Right atrium auricular region (tissue), 2 donors: ENCODE data around the gene NCKAP5. TPM values are rescaled to one million over a fixed set of nuclear protein-coding genes. Genes with fewer than 3 reads are reported as not detected.

ENCODE experiments used
- DNase-seq: peaks from one replicate; pipeline ENCODE4 v3.0.0-alpha.2; 2019; ENCODE audit warnings: low spot score
- H3K27ac ChIP-seq, 2 donors: fragments of 200-600 bp; sonication (generic); 1 replicate in 1 of 2; 2 replicates in 1 of 2; pipeline ENCODE4 v1.5.1; 2016 to 2019
- H3K27me3 ChIP-seq, 2 donors: fragments of 200-600 bp; sonication (generic); one replicate each; pipeline versions ENCODE4 v1.5.1 to v1.6.0; 2017 to 2019
- H3K36me3 ChIP-seq: fragments of 200-600 bp; sonication (generic); one replicate; pipeline ENCODE4 v1.5.1; 2016
- H3K4me1 ChIP-seq, 2 donors: fragments of 200-600 bp; sonication (generic); one replicate each; pipeline versions ENCODE4 v1.5.1 to v1.6.0; 2017 to 2019
- H3K4me3 ChIP-seq, 2 donors: fragments of 200-600 bp; sonication (generic); 1 replicate in 1 of 2; 2 replicates in 1 of 2; pipeline ENCODE4 v1.5.1; 2017 to 2019; ENCODE audit warnings: mild to moderate bottlenecking in 1 of 2, moderate library complexity in 1 of 2
- H3K9me3 ChIP-seq, 2 donors: fragments of 200-600 bp; sonication (generic); one replicate each; pipeline ENCODE4 v1.5.1; 2019
- total RNA-seq, 2 donors: library from RNA; depleted of rRNA; stranded (reverse); fragments of >200 nt; gene quantifications; one replicate each; pipeline ENCODE4 v1.1.0, GENCODE V29; 2016
- TF ChIP-seq, protein P1 (sequence below), 2 donors: fragments of 200-600 bp; sonication (generic); IDR thresholded peaks; one replicate each; pipeline ENCODE4 v1.5.1; 2019; ENCODE audit warnings: antibody characterized with exemption in 2 of 2

The NCKAP5 gene
- total RNA-seq, 2 donors from 2014 or later, result 3.6 to 5.4 TPM

DNA sequence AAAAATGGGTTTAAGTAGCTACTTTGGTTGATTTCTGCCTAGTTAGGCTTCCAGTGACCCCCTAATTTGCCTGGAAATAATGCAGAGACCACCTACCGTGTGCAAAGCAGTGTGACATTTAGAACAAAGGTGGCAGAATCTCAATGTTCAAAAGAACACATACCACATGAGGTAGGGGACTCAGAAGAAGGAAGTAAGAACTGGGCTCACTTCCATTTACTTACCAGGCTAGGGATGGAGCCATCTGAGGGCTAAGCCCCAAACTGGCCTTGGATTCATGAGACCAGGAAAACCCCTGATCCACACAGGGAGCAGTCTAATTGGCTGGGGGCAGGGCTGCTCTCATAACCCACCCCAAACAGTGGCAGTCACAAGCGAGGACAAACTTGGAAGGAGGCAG lies 190.7 kb downstream of the NCKAP5 start:
- H3K9me3 ChIP-seq, result no peaks in the 10 kb centered on the region
- H3K4me1 ChIP-seq, result no peaks in the 10 kb centered on the region
- TF ChIP-seq, protein P1, sequence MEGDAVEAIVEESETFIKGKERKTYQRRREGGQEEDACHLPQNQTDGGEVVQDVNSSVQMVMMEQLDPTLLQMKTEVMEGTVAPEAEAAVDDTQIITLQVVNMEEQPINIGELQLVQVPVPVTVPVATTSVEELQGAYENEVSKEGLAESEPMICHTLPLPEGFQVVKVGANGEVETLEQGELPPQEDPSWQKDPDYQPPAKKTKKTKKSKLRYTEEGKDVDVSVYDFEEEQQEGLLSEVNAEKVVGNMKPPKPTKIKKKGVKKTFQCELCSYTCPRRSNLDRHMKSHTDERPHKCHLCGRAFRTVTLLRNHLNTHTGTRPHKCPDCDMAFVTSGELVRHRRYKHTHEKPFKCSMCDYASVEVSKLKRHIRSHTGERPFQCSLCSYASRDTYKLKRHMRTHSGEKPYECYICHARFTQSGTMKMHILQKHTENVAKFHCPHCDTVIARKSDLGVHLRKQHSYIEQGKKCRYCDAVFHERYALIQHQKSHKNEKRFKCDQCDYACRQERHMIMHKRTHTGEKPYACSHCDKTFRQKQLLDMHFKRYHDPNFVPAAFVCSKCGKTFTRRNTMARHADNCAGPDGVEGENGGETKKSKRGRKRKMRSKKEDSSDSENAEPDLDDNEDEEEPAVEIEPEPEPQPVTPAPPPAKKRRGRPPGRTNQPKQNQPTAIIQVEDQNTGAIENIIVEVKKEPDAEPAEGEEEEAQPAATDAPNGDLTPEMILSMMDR (IDR thresholded peaks at IDR 0.05), result no peak
- no peaks in the 10 kb centered on the region for H3K36me3 ChIP-seq
- no peak overlapping the region for H3K27ac ChIP-seq
- no peaks in the 10 kb centered on the region for H3K27me3 ChIP-seq
- H3K4me3 ChIP-seq, result no peak overlapping the region
- DNase-seq, result no peak

DNA sequence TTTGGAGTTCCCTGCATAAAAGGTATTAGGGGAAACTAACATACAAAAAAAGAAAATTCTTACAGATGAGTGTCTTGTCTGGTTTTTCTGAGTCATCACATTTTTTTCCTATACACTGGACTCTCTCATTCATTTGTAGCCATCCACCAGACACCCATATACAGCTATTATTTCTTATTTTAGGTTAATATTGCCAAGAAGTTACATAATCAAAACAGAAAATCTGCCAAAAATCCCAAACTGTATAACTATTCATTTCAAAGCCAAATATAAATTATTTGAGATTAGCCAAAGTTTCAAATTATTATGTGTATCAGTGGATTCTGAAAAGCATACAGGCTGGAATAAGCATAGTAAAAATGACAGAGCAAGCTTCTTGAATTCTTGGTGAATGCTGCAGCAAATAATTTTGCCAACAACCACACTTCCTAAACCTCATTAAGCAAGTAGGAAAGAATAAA lies 191.2 kb downstream of the NCKAP5 start:
- TF ChIP-seq, protein P1 (IDR thresholded peaks at IDR 0.05), result no peak

GRCh38 chr2:133374781-133375180 lies 193.5 kb downstream of the NCKAP5 start:
- Histone ChIP-seq H3K27ac (no peak overlapping the region), H3K4me3 (no peak overlapping the region), H3K27me3 (no peaks in the 10 kb centered on the region), H3K36me3 (no peaks in the 10 kb centered on the region), H3K9me3 (no peaks in the 10 kb centered on the region), H3K4me1 (no peaks in the 10 kb centered on the region)
- TF ChIP-seq, protein P1 (IDR thresholded peaks at IDR 0.05), result no peak
- DNase-seq, result no peak

More for the DNA sequence above, 191.2 kb downstream of the NCKAP5 start:
- Histone ChIP-seq H3K36me3 (no peaks in the 10 kb centered on the region), H3K27me3 (no peaks in the 10 kb centered on the region), H3K9me3 (no peaks in the 10 kb centered on the region), H3K4me1 (no peaks in the 10 kb centered on the region), H3K27ac (no peak overlapping the region), H3K4me3 (no peak overlapping the region)
- no peak for DNase-seq

- Histone ChIP-seq H3K9me3 (no peaks in the 10 kb centered on the region), H3K4me1 (no peaks in the 10 kb centered on the region), H3K36me3 (no peaks in the 10 kb centered on the region), H3K27ac (no peak overlapping the region), H3K27me3 (no peaks in the 10 kb centered on the region), H3K4me3 (no peak overlapping the region)
- TF ChIP-seq, protein P1 (IDR thresholded peaks at IDR 0.05), result no peak
- DNase-seq, result no peak
Measured at GRCh38 chr2:133371286-133371685, 197.0 kb downstream of the NCKAP5 start.

DNA sequence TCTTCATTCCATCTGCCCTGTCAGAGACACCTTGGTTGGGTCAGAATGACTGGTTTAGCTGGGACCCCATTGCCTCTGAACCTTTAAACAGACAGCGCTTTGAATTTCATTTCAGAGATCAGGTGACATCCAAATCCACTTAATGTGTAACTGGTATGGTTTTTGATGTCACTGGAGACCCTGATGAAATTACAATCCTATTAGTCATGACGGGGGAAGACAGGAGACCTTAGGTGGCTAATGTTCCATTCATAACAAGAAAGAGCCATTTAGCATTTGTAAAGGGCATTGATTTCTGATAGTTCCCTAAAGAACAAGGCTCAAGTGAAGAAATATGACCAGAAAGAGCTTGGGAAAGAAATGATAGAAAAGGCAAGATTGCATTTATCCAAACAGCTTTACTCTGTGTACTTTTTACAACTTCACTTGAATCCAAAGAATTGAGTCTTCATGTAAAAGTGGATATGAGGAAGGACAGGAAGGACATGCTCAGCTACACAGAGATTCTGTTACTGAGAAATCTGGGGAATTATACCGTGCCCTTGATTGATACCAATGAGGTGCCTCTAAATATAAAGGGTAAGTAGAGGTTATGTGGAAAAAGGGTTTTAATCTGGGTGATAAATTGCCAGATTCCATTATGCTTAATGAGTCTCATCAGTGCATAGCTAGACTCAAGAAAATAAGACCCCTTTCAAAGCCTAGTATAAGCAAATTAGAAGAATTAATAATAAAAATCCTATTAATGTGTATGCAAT lies 198.2 kb downstream of the NCKAP5 start:
- no peak for DNase-seq
- TF ChIP-seq, protein P1 (IDR thresholded peaks at IDR 0.05), result no peak

More for the DNA sequence above, 198.2 kb downstream of the NCKAP5 start:
- Histone ChIP-seq H3K9me3 (no peaks in the 10 kb centered on the region), H3K27ac (no peak overlapping the region), H3K4me1 (no peaks in the 10 kb centered on the region), H3K36me3 (no peaks in the 10 kb centered on the region), H3K4me3 (no peak overlapping the region), H3K27me3 (no peaks in the 10 kb centered on the region)
